Measurements from ENCODE around the gene DDX5. TPM values are rescaled to one million over a fixed set of nuclear protein-coding genes. Genes with fewer than 3 reads are reported as not detected.
A peak's percentile ranks its signal among the peaks of the same experiment; 100 is the strongest.
"Not testable (repeated sequence)": the region's sequence is repeated elsewhere in the genome, so short reads cannot be mapped to it uniquely, and the experiment has no call there.

Gene DDX5
- total RNA-seq, 3 donors from 2014 or later, result 616 to 794 (median 655) TPM

DNA sequence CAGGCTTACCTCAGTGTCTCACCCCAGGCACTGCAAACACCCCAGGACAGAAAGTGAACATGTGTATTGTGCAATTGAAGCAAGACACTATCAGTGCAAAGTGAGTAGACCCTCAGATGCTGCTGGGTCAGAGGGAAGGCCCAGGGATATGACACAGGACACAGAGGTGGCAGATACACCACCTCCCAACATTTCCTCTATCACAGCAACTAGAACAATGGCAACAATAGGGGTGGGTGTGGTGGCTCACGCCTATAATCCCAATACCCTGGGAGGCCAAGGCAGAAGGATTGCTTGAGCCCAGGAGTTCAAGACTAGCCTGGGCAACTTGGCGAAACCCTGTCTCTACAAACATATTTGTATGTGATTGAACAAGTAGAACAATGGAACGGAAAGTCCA lies 34.6 kb downstream of the DDX5 start:
- Histone ChIP-seq H3K9me3 (no peaks in the 10 kb centered on the region), H3K27ac (no peak overlapping the region), H3K4me3 (no peak overlapping the region), H3K36me3 (peaks cover 4% of the 10 kb centered on the region), H3K4me1 (no peaks in the 10 kb centered on the region), H3K27me3 (no peaks in the 10 kb centered on the region)
- intact Hi-C loops (cut with DNase I; ENCODE audit: low total_unique reads), result no loop called here
- DNase-seq (ENCODE audit: low spot score in 2 of 2), result no peak
- TF ChIP-seq POLR2AphosphoS5 (IDR thresholded peaks at IDR 0.05), result no peak

DNA sequence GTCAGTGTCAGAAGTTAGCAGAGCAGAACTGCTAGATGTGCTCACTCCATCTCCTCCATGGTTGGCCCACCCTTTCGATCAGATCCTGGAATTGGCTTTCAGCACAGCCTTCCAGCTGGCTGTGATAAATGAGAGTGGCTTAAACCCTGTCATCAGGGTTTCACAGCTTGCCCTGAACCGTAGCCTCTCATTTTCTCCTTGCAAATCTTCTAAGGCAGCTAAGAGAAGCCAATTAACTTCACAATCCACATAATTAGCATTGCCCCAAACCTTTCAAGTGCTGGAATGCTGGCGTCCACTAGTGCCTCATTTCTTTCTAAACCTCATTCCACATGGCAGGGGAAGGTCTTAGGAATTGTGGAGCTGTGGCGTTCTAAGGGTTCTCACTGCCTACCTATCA lies 35.5 kb downstream of the DDX5 start:
- no peak for DNase-seq (ENCODE audit: low spot score in 2 of 2)
- Histone ChIP-seq H3K4me1 (no peaks in the 10 kb centered on the region), H3K9me3 (no peaks in the 10 kb centered on the region), H3K27me3 (no peaks in the 10 kb centered on the region), H3K27ac (no peak overlapping the region), H3K36me3 (no peaks in the 10 kb centered on the region), H3K4me3 (no peak overlapping the region)
- TF ChIP-seq POLR2A (IDR thresholded peaks at IDR 0.05) (no peak), POLR2AphosphoS5 (IDR thresholded peaks at IDR 0.05) (no peak)
- TF ChIP-seq, protein P1, sequence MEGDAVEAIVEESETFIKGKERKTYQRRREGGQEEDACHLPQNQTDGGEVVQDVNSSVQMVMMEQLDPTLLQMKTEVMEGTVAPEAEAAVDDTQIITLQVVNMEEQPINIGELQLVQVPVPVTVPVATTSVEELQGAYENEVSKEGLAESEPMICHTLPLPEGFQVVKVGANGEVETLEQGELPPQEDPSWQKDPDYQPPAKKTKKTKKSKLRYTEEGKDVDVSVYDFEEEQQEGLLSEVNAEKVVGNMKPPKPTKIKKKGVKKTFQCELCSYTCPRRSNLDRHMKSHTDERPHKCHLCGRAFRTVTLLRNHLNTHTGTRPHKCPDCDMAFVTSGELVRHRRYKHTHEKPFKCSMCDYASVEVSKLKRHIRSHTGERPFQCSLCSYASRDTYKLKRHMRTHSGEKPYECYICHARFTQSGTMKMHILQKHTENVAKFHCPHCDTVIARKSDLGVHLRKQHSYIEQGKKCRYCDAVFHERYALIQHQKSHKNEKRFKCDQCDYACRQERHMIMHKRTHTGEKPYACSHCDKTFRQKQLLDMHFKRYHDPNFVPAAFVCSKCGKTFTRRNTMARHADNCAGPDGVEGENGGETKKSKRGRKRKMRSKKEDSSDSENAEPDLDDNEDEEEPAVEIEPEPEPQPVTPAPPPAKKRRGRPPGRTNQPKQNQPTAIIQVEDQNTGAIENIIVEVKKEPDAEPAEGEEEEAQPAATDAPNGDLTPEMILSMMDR (IDR thresholded peaks at IDR 0.05), result no peak
- intact Hi-C loops (cut with DNase I; ENCODE audit: low total_unique reads), result no loop called here

DNA sequence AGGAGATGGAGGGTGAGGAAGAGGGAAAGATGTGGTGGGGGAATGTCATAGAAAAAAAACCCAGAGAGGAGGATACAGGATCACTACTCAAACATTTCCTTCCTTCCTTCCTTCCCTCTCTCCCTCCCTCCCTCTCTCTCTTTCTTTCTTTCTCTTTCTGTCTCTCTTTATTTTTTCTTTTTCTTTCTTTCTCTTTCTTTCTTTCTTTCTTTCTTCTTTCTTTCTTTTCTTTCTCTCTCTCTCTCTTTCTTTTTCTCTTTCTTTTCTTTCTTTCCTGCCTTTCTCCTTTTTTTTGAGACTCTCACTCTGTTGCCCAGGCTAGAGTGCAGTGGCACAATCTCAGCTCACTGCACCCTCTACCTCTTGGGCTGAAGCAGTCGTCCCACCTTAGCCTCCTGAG lies 39.3 kb downstream of the DDX5 start:
- H3K27me3 ChIP-seq; H3K36me3 ChIP-seq; intact Hi-C loops (cut with DNase I; ENCODE audit: low total_unique reads); DNase-seq (ENCODE audit: low spot score in 2 of 2); H3K9me3 ChIP-seq; H3K27ac ChIP-seq; H3K4me3 ChIP-seq; H3K4me1 ChIP-seq: not testable (repeated sequence)

GRCh38 chr17:64466019-64466735 lies 39.9 kb downstream of the DDX5 start:
- H3K9me3 ChIP-seq, result no peaks in the 10 kb centered on the region
- H3K27ac ChIP-seq, result no peak overlapping the region
- no peaks in the 10 kb centered on the region for H3K4me1 ChIP-seq
- TF ChIP-seq, protein P1 (IDR thresholded peaks at IDR 0.05), result no peak
- no peak for TF ChIP-seq POLR2AphosphoS5 (IDR thresholded peaks at IDR 0.05)
- TF ChIP-seq POLR2A (IDR thresholded peaks at IDR 0.05), result no peak
- H3K36me3 ChIP-seq, result no peaks in the 10 kb centered on the region
- intact Hi-C loops (cut with DNase I; ENCODE audit: low total_unique reads), result no loop called here
- H3K4me3 ChIP-seq, result no peak overlapping the region
- DNase-seq (ENCODE audit: low spot score in 2 of 2), result no peak
- H3K27me3 ChIP-seq, result no peaks in the 10 kb centered on the region

GRCh38 chr17:64461788-64462187 lies 44.3 kb downstream of the DDX5 start:
- intact Hi-C loops (cut with DNase I; ENCODE audit: low total_unique reads), result no loop called here
- H3K27me3 ChIP-seq, result no peaks in the 10 kb centered on the region
- H3K4me1 ChIP-seq, result no peaks in the 10 kb centered on the region
- no peaks in the 10 kb centered on the region for H3K9me3 ChIP-seq
- DNase-seq (ENCODE audit: low spot score in 2 of 2), result no peak
- TF ChIP-seq POLR2A (IDR thresholded peaks at IDR 0.05) (no peak), POLR2AphosphoS5 (IDR thresholded peaks at IDR 0.05) (no peak)
- TF ChIP-seq, protein P1 (IDR thresholded peaks at IDR 0.05), result no peak
- no peak overlapping the region for H3K27ac ChIP-seq
- no peaks in the 10 kb centered on the region for H3K36me3 ChIP-seq
- no peak overlapping the region for H3K4me3 ChIP-seq

DNA sequence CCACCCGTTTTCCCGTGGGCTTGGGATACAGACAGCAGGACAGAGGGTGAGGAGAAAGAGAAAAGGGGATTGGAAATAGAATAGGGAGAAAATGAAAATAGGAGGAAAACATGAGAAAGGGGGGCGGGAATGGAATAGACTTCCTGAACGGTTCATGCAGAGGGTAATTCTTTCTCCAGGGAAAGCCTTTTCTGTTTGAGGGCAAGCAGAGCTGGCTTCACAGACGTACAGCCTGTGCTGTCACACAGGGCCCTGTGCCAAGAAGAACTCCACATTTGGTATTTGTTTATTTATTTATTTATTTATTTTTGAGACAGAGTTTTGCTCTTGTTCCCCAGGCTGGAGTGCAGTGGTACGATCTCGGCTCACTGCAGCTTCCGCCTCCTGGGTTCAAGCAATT lies 45.1 kb downstream of the DDX5 start:
- H3K4me3 ChIP-seq, result no peak overlapping the region
- H3K27ac ChIP-seq, result peak overlapping the region in 1 of 2 donors; percentile 14
- TF ChIP-seq POLR2A (IDR thresholded peaks at IDR 0.05) (no peak), POLR2AphosphoS5 (IDR thresholded peaks at IDR 0.05) (no peak)
- TF ChIP-seq, protein P1 (IDR thresholded peaks at IDR 0.05), result no peak
- intact Hi-C loops (cut with DNase I; ENCODE audit: low total_unique reads), result no loop called here
- no peaks in the 10 kb centered on the region for H3K9me3 ChIP-seq
- no peaks in the 10 kb centered on the region for H3K4me1 ChIP-seq
- H3K36me3 ChIP-seq, result no peaks in the 10 kb centered on the region
- H3K27me3 ChIP-seq, result no peaks in the 10 kb centered on the region
- DNase-seq (ENCODE audit: low spot score in 2 of 2), result no peak

GRCh38 chr17:64459818-64460217 lies 46.3 kb downstream of the DDX5 start:
- H3K36me3 ChIP-seq; H3K4me3 ChIP-seq; intact Hi-C loops (cut with DNase I; ENCODE audit: low total_unique reads); H3K9me3 ChIP-seq; H3K27ac ChIP-seq; H3K4me1 ChIP-seq; DNase-seq (ENCODE audit: low spot score in 2 of 2); H3K27me3 ChIP-seq: not testable (repeated sequence)
